K562 (cell line): ENCODE data around the gene ADRB2. TPM values are rescaled to one million over a fixed set of nuclear protein-coding genes. Genes with fewer than 3 reads are reported as not detected.

ENCODE experiments used
- ATAC-seq: fragments of 200-7000 bp; cut with Tn5 transposase; 3 replicates; pipeline ENCODE4 v1.9.1; 2020; ENCODE audit warnings: moderate library complexity
- BruUV-seq: library from RNA; stranded (reverse); fragments of 400-500 nt; replicated peaks from 2 replicates; lab custom pipeline; 2021; lab: Mats Ljungman, UMichigan
- CTCF ChIA-PET: fragments of 300-600 bp; formaldehyde crosslinking; extraction: SDS; loops from one replicate; lab custom pipeline; 2021; ENCODE audit warnings: low intra/inter-chr PET ratio; lab: Yijun Ruan, JAX
- POLR2A ChIA-PET: fragments of 300-600, 350-650 bp; sonication (Branson Sonifier 250); formaldehyde crosslinking; extraction: SDS; loops from one replicate; lab custom pipeline; 2021; ENCODE audit warnings: antibody characterized with exemption, inconsistent platforms; lab: Yijun Ruan, JAX
- DNase-seq, 4 experiments: peaks; one replicate each; pipeline versions ENCODE4 v3.0.0 to v3.0.0-alpha.2; 2011 to 2018; ENCODE audit warnings: low spot score in 3 of 4, mixed read lengths in 3 of 4; ENCODE audit errors: extremely low read depth in 1 of 4
- FAIRE-seq: peaks from 2 replicates; lab custom pipeline; 2011; peaks lifted over from hg19 to GRCh38; lab: Jason Lieb, UNC
- H2AFZ ChIP-seq: 2 replicates; pipeline ENCODE4 v1.6.0; 2011; ENCODE audit warnings: low read depth, low read length, control low read depth, inconsistent platforms
- H3K27ac ChIP-seq: fragments of 200-600 bp; 3 replicates; pipeline ENCODE4 v1.8.0; 2011; ENCODE audit warnings: low read depth, mild to moderate bottlenecking, control low read depth, inconsistent platforms, low read length, moderate library complexity, mixed read lengths; ENCODE audit errors: extremely low read depth
- H3K27me3 ChIP-seq, 2 experiments: fragments of 300-600 bp in 1 of 2; 2 replicates in 1 of 2; 3 replicates in 1 of 2; pipeline versions ENCODE4 v1.6.0 to v1.8.0; 2011; ENCODE audit warnings: inconsistent platforms in 2 of 2, low read length in 2 of 2, mild to moderate bottlenecking in 1 of 2, mixed read lengths in 1 of 2, moderate library complexity in 1 of 2; ENCODE audit not compliant: control insufficient read depth in 2 of 2, insufficient read depth in 2 of 2
- H3K36me3 ChIP-seq: fragments of 300-600 bp; 3 replicates; pipeline ENCODE4 v1.8.0; 2011; ENCODE audit warnings: mild to moderate bottlenecking, low read length, inconsistent platforms; ENCODE audit not compliant: control insufficient read depth, insufficient read depth
- H3K4me1 ChIP-seq, 2 experiments: fragments of 200-600 bp in 1 of 2; replicated peaks in 1 of 2; 2 replicates in 1 of 2; 3 replicates in 1 of 2; pipeline versions ENCODE4 v1.5.1 to v1.8.0; 2011; ENCODE audit warnings: inconsistent platforms in 2 of 2, low read length in 2 of 2, mild to moderate bottlenecking in 1 of 2, mixed read lengths in 1 of 2, moderate library complexity in 1 of 2; ENCODE audit not compliant: control insufficient read depth in 2 of 2, insufficient read depth in 2 of 2
- H3K4me2 ChIP-seq: 2 replicates; pipeline ENCODE4 v1.6.1; 2011; ENCODE audit warnings: low read length, control low read depth, inconsistent platforms, mixed read lengths; ENCODE audit not compliant: insufficient read depth
- H3K4me3 ChIP-seq: fragments of 200-600 bp; sonication (generic), shearing (Covaris generic); 2 replicates; pipeline ENCODE4 v1.5.1; 2016; ENCODE audit warnings: control low read depth, inconsistent platforms
- H3K79me2 ChIP-seq: fragments of 200-600 bp; 3 replicates; pipeline ENCODE4 v1.8.0; 2011; ENCODE audit warnings: low read length, inconsistent platforms; ENCODE audit not compliant: control insufficient read depth, insufficient read depth
- H3K9ac ChIP-seq, 2 experiments: 2 replicates each; pipeline versions ENCODE4 v1.6.0 to v1.6.1; 2011; ENCODE audit warnings: low read depth in 2 of 2, low read length in 2 of 2, control low read depth in 1 of 2, inconsistent platforms in 1 of 2, mild to moderate bottlenecking in 1 of 2, mixed read lengths in 1 of 2; ENCODE audit not compliant: insufficient read depth in 1 of 2
- H3K9me1 ChIP-seq: one replicate; pipeline ENCODE4 v1.6.0; 2011; ENCODE audit warnings: inconsistent platforms, mild to moderate bottlenecking, low read length, moderate library complexity; ENCODE audit not compliant: control insufficient read depth, insufficient read depth
- H3K9me3 ChIP-seq: replicated peaks from 2 replicates; pipeline ENCODE4 v1.5.1; 2011; ENCODE audit warnings: low read depth, low read length, inconsistent platforms; ENCODE audit not compliant: control insufficient read depth, insufficient read depth
- H4K20me1 ChIP-seq: replicated peaks from 2 replicates; pipeline ENCODE4 v1.6.1; 2011; ENCODE audit warnings: low read length, inconsistent platforms, mixed read lengths; ENCODE audit not compliant: control insufficient read depth, insufficient read depth
- AFF4 ChIP-seq: sonication (generic); formaldehyde crosslinking; IDR thresholded peaks from 2 replicates; pipeline ENCODE4 v1.8.0; 2023; ENCODE audit warnings: mild to moderate bottlenecking, missing genetic modification reagents
- ATF7 ChIP-seq: fragments of 450-650 bp; IDR thresholded peaks from 2 replicates; pipeline ENCODE4 v1.7.1; 2014; ENCODE audit warnings: mild to moderate bottlenecking, moderate library complexity
- FOXA1 ChIP-seq: fragments of 450-650 bp; IDR thresholded peaks from 2 replicates; pipeline ENCODE4 v1.6.1; 2016; ENCODE audit warnings: mild to moderate bottlenecking, borderline replicate concordance
- FOXJ2 ChIP-seq: fragments of 200-800 bp; sonication (Bioruptor generic); IDR thresholded peaks from 2 replicates; pipeline ENCODE4 v1.6.1; 2016; ENCODE audit warnings: missing genetic modification characterization, missing compliant biosample characterization
- GABPB2 ChIP-seq: fragments of 250-450 bp; sonication (Bioruptor Pico); conservative IDR thresholded peaks from 2 replicates; pipeline ENCODE4 v1.5.1; 2021; ENCODE audit warnings: mild to moderate bottlenecking
- HMBOX1 ChIP-seq: sonication (generic); IDR thresholded peaks from 2 replicates; pipeline ENCODE4 v1.6.1; 2016
- MAFK ChIP-seq: IDR thresholded peaks from 2 replicates; pipeline ENCODE4 v1.6.1; 2011; ENCODE audit warnings: low read length, improper control_type of control experiment
- NRF1 ChIP-seq, 2 experiments: fragments of 450-650 bp; IDR thresholded peaks in 1 of 2; conservative IDR thresholded peaks in 1 of 2; 2 replicates each; pipeline ENCODE4 v1.6.1; 2014; ENCODE audit warnings: mild to moderate bottlenecking in 2 of 2
- ZNF311 ChIP-seq: fragments of 250-450 bp; sonication (Bioruptor Pico); IDR thresholded peaks from 2 replicates; pipeline ENCODE4 v1.4.0; 2020; ENCODE audit warnings: mild to moderate bottlenecking, moderate library complexity
- WGBS: fragments of 100-300 bp; shearing (Covaris generic); methylation state at CpG from one replicate; pipeline ENCODE4 v1.1.6; 2016; ENCODE audit warnings: low coverage, mixed read lengths; ENCODE audit not compliant: insufficient coverage; ENCODE audit errors: missing lambda C conversion rate; 5-methylcytosine and 5-hydroxymethylcytosine counted together
- in situ Hi-C: fragments of 300-500 bp; cut with MboI; formaldehyde crosslinking; loops from 4 replicates; pipeline ENCODE4 v1.15.0; 2018; ENCODE audit warnings: inconsistent platforms, mixed read lengths
- intact Hi-C: fragments of 100-400 bp; cut with micrococcal nuclease; formaldehyde crosslinking; loops from 2 replicates; pipeline ENCODE4 v1.14.2; 2022
- polyA plus RNA-seq, 8 experiments: library from polyadenylated mRNA; depleted of rRNA in 4 of 8; stranded (reverse) in 5 of 8; unstranded in 3 of 8; fragments of >200 nt; fragmentation: Nextera tagmentation in 2 of 8; fragmentation: Illumina TruSeq in 1 of 8; extraction: Ambion mirVana in 2 of 8; extraction: Trizol in 1 of 8; gene quantifications; 2 replicates each; pipeline versions ENCODE4 v1.2.1 to v1.2.3, GENCODE V29; 2011 to 2014; ENCODE audit warnings: inconsistent platforms in 1 of 8, missing spikeins in 1 of 8
- total RNA-seq, 7 experiments: library from RNA; depleted of rRNA in 6 of 7; stranded (reverse); fragments of >200 nt in 6 of 7; fragmentation: Illumina TruSeq in 2 of 7; extraction: Trizol in 2 of 7; gene quantifications; 2 replicates each; pipeline versions ENCODE4 v1.2.1 to v1.2.3, GENCODE V29; 2011 to 2021; ENCODE audit warnings: low replicate concordance in 1 of 7
- TF ChIP-seq, protein P1 (sequence below): fragments of 150-350 bp; conservative IDR thresholded peaks from 2 replicates; pipeline ENCODE4 v1.6.1; 2014; ENCODE audit warnings: low read length
- TF ChIP-seq, protein P2 (sequence below): sonication (generic); formaldehyde crosslinking; IDR thresholded peaks from 2 replicates; pipeline ENCODE4 v1.8.0; 2023; ENCODE audit warnings: mild to moderate bottlenecking, missing genetic modification reagents

Gene ADRB2
- total and polyA plus RNA-seq, 9 of the 15 experiments (the other 6 are each of a cell fraction or from before 2014, with no cell fraction given), result 0.01 to 0.18 (median 0.04) TPM; not detected in 2

DNA sequence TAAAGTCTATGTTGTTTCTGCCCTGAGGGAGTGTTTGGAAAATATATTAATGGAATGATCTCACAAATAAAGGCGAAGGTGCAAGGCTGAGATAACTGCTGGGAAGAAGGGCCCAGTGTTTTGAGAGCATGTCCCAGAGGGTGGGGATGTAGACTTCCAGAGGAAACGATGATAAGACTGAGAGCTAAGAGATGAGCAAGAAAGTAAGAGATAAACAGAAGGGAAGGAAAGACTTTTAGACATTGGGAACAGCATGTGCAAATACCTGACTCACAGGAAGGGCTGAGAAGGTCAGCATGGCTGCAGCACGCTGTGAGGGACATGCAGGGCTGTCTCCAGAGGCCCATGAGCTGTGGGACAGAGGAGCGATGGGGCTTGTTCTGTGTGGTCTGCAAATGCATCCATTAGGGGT lies 19.9 kb upstream of the ADRB2 start (continued):
- no peak for TF ChIP-seq AFF4 (CRISPR knock-in tag)

GRCh38 chr5:148807851-148808250 lies 18.6 kb upstream of the ADRB2 start:
- H3K9ac ChIP-seq, result peak overlapping the region in 1 of 2 experiments; percentile 8; a peak in 2 of 4 replicates
- CTCF ChIA-PET, result no interaction called here
- H3K79me2 ChIP-seq, result no peaks in the 10 kb centered on the region
- no peaks in the 10 kb centered on the region for H3K9me3 ChIP-seq
- H3K27me3 ChIP-seq, result no peaks in the 10 kb centered on the region
- ATAC-seq (peak; percentile 64), FAIRE-seq (peak; percentile 75), DNase-seq (peak; percentile 21 to 60 (median 39))
- no peaks in the 10 kb centered on the region for H3K36me3 ChIP-seq
- no peaks in the 10 kb centered on the region for H3K9me1 ChIP-seq
- intact Hi-C loops (loop anchor here (5.0 kb wide), 1 partner anchor 61 kb away; no protein-coding TSS in a partner anchor), in situ Hi-C loops (no loop called here)
- H3K4me1 ChIP-seq, result peaks cover 25 to 54% of the 10 kb centered on the region in 2 experiments
- 0% methylated on average over 2 of the region's 2 CpGs for WGBS
- no peak overlapping the region for H3K4me3 ChIP-seq
- H2AFZ ChIP-seq, result peak overlapping the region; percentile 37
- no peaks in the 10 kb centered on the region for H4K20me1 ChIP-seq
- peak overlapping the region; percentile 43; the same call in 2 of the 3 replicates for H3K27ac ChIP-seq
- BruUV-seq, result no TSS peak
- peak overlapping the region; percentile 32; the same call in 1 of the 2 replicates for H3K4me2 ChIP-seq
- POLR2A ChIA-PET, result interaction anchor here (0.7 to 1.9 kb wide), 2 partner anchors 13 to 1355 kb away, joined by 3 to 5 read pairs; no protein-coding TSS in a partner anchor
- TF ChIP-seq, protein P1, sequence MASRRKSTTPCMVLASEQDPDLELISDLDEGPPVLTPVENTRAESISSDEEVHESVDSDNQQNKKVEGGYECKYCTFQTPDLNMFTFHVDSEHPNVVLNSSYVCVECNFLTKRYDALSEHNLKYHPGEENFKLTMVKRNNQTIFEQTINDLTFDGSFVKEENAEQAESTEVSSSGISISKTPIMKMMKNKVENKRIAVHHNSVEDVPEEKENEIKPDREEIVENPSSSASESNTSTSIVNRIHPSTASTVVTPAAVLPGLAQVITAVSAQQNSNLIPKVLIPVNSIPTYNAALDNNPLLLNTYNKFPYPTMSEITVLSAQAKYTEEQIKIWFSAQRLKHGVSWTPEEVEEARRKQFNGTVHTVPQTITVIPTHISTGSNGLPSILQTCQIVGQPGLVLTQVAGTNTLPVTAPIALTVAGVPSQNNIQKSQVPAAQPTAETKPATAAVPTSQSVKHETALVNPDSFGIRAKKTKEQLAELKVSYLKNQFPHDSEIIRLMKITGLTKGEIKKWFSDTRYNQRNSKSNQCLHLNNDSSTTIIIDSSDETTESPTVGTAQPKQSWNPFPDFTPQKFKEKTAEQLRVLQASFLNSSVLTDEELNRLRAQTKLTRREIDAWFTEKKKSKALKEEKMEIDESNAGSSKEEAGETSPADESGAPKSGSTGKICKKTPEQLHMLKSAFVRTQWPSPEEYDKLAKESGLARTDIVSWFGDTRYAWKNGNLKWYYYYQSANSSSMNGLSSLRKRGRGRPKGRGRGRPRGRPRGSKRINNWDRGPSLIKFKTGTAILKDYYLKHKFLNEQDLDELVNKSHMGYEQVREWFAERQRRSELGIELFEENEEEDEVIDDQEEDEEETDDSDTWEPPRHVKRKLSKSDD, result no peak
- TF ChIP-seq ZNF311, result no peak
- no peak for TF ChIP-seq GABPB2 (CRISPR knock-in tag)
- TF ChIP-seq ATF7, result peak; percentile 31; the same call in 1 of the 2 replicates
- no peak for TF ChIP-seq FOXA1
- TF ChIP-seq, protein P2, sequence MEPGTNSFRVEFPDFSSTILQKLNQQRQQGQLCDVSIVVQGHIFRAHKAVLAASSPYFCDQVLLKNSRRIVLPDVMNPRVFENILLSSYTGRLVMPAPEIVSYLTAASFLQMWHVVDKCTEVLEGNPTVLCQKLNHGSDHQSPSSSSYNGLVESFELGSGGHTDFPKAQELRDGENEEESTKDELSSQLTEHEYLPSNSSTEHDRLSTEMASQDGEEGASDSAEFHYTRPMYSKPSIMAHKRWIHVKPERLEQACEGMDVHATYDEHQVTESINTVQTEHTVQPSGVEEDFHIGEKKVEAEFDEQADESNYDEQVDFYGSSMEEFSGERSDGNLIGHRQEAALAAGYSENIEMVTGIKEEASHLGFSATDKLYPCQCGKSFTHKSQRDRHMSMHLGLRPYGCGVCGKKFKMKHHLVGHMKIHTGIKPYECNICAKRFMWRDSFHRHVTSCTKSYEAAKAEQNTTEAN (CRISPR knock-in tag), result no peak
- TF ChIP-seq NRF1 (conservative IDR thresholded peaks at IDR 0.05 in 1 of 2, IDR thresholded peaks at IDR 0.05 in 1 of 2), result peak in 1 of 2 experiments; percentile 29; a peak in 1 of 4 replicates
- TF ChIP-seq HMBOX1, result peak; percentile 48
- peak; percentile 96 for TF ChIP-seq FOXJ2 (tag)
- peak; percentile 99 for TF ChIP-seq MAFK
